MM.1S (cell line): Measurements from ENCODE around the gene KRTAP19-6.

Experiments
- DNase-seq: peaks from one replicate; pipeline ENCODE4 v3.0.0-alpha.2; 2015
- H2AFZ ChIP-seq: fragments of 300-600 bp; sonication (generic); 2 replicates; pipeline ENCODE4 v1.6.0; 2016; ENCODE audit warnings: antibody characterized with exemption, low read length
- H3F3A ChIP-seq: fragments of 300-600 bp; sonication (generic); 2 replicates; pipeline ENCODE4 v1.6.1; 2016; ENCODE audit warnings: mild to moderate bottlenecking, antibody characterized with exemption, low read length, moderate library complexity, mixed read lengths; ENCODE audit not compliant: insufficient read depth
- H3K27ac ChIP-seq: fragments of 300-600 bp; sonication (generic); 2 replicates; pipeline ENCODE4 v1.5.1; 2016; ENCODE audit warnings: mild to moderate bottlenecking, low read length
- H3K27me3 ChIP-seq: fragments of 300-600 bp; sonication (generic); replicated peaks from 2 replicates; pipeline ENCODE4 v1.6.0; 2016; ENCODE audit warnings: low read length; ENCODE audit not compliant: insufficient read depth
- H3K36me3 ChIP-seq: fragments of 300-600 bp; sonication (generic); replicated peaks from 2 replicates; pipeline ENCODE4 v1.6.1; 2016; ENCODE audit warnings: mild to moderate bottlenecking, low read length, mixed read lengths; ENCODE audit not compliant: insufficient read depth
- H3K4me1 ChIP-seq: fragments of 300-600 bp; sonication (generic); 2 replicates; pipeline ENCODE4 v1.6.1; 2016; ENCODE audit warnings: low read length, mixed read lengths
- H3K4me2 ChIP-seq: fragments of 300-600 bp; sonication (generic); 2 replicates; pipeline ENCODE4 v1.6.0; 2016; ENCODE audit warnings: low read depth, low read length
- H3K4me3 ChIP-seq: fragments of 300-600 bp; sonication (generic); 2 replicates; pipeline ENCODE4 v1.5.1; 2016; ENCODE audit warnings: low read length, mixed read lengths
- H3K79me2 ChIP-seq: fragments of 300-600 bp; sonication (generic); 2 replicates; pipeline ENCODE4 v1.6.1; 2016; ENCODE audit warnings: mixed run types, low read length, mixed read lengths
- H3K9ac ChIP-seq: fragments of 300-600 bp; sonication (generic); 2 replicates; pipeline ENCODE4 v1.6.1; 2016; ENCODE audit warnings: low read length, mixed read lengths
- H3K9me2 ChIP-seq: fragments of 300-600 bp; sonication (generic); replicated peaks from 2 replicates; pipeline ENCODE4 v1.6.1; 2016; ENCODE audit warnings: mild to moderate bottlenecking, low read length, mixed read lengths; ENCODE audit not compliant: insufficient read depth
- H3K9me3 ChIP-seq: fragments of 300-600 bp; sonication (generic); replicated peaks from 2 replicates; pipeline ENCODE4 v1.6.1; 2016; ENCODE audit warnings: mild to moderate bottlenecking, low read length, mixed read lengths; ENCODE audit not compliant: insufficient read depth
- H4K20me1 ChIP-seq: fragments of 300-600 bp; sonication (generic); 2 replicates; pipeline ENCODE4 v1.6.1; 2016; ENCODE audit warnings: mild to moderate bottlenecking, low read length, moderate library complexity, mixed read lengths; ENCODE audit not compliant: insufficient read depth
- CTCF ChIP-seq: fragments of 300-600 bp; sonication (generic); IDR thresholded peaks from 2 replicates; pipeline ENCODE4 v1.5.1; 2016; ENCODE audit warnings: antibody characterized with exemption, low read length, mixed read lengths
- EZH2 ChIP-seq: fragments of 300-600 bp; sonication (generic); optimal IDR thresholded peaks from 2 replicates; pipeline ENCODE3; 2017; ENCODE audit warnings: low read depth, mild to moderate bottlenecking, antibody characterized with exemption, low read length, mixed read lengths
- EZH2phosphoT487 ChIP-seq: fragments of 300-600 bp; sonication (generic); IDR thresholded peaks from 2 replicates; pipeline ENCODE4 v1.6.1; 2018; ENCODE audit warnings: antibody characterized with exemption, low read length

The KRTAP19-6 gene

GRCh38 chr21:30563072-30563471, 21.4 kb upstream of the KRTAP19-6 start:
- H3K9me2 ChIP-seq, result no peaks in the 10 kb centered on the region
- H3K4me1 ChIP-seq, result no peaks in the 10 kb centered on the region
- no peak overlapping the region for H2AFZ ChIP-seq
- H3K4me2 ChIP-seq, result no peak overlapping the region
- TF ChIP-seq CTCF (no peak), EZH2phosphoT487 (no peak), EZH2 (no peak)
- no peak overlapping the region for H3K4me3 ChIP-seq
- no peak overlapping the region for H3K27ac ChIP-seq
- no peaks in the 10 kb centered on the region for H3K36me3 ChIP-seq
- H3K9ac ChIP-seq, result no peak overlapping the region
- no peaks in the 10 kb centered on the region for H3K27me3 ChIP-seq
- DNase-seq, result no peak
- H3F3A ChIP-seq, result no peaks in the 10 kb centered on the region
- H4K20me1 ChIP-seq, result no peaks in the 10 kb centered on the region
- no peaks in the 10 kb centered on the region for H3K79me2 ChIP-seq
- no peaks in the 10 kb centered on the region for H3K9me3 ChIP-seq

GRCh38 chr21:30561957-30562356, 20.3 kb upstream of the KRTAP19-6 start:
- H3K9me3 ChIP-seq, result no peaks in the 10 kb centered on the region
- no peak overlapping the region for H3K9ac ChIP-seq
- H2AFZ ChIP-seq, result no peak overlapping the region
- H3K36me3 ChIP-seq, result no peaks in the 10 kb centered on the region
- H4K20me1 ChIP-seq, result no peaks in the 10 kb centered on the region
- no peaks in the 10 kb centered on the region for H3K4me1 ChIP-seq
- no peaks in the 10 kb centered on the region for H3F3A ChIP-seq
- H3K4me2 ChIP-seq, result no peak overlapping the region
- H3K4me3 ChIP-seq, result no peak overlapping the region
- H3K9me2 ChIP-seq, result no peaks in the 10 kb centered on the region
- TF ChIP-seq EZH2, result no peak
- TF ChIP-seq EZH2phosphoT487, result no peak
- no peak for TF ChIP-seq CTCF
- DNase-seq, result no peak
- no peaks in the 10 kb centered on the region for H3K79me2 ChIP-seq
- no peaks in the 10 kb centered on the region for H3K27me3 ChIP-seq
- H3K27ac ChIP-seq, result no peak overlapping the region

- no peaks in the 10 kb centered on the region for H3K36me3 ChIP-seq
- H3K4me1 ChIP-seq, result no peaks in the 10 kb centered on the region
- no peaks in the 10 kb centered on the region for H3K9me2 ChIP-seq
- no peaks in the 10 kb centered on the region for H3K9me3 ChIP-seq
- H3K79me2 ChIP-seq, result no peaks in the 10 kb centered on the region
- no peaks in the 10 kb centered on the region for H3K27me3 ChIP-seq
- H3K9ac ChIP-seq, result no peak within 1 kb of the TSS
- no peak within 1 kb of the TSS for H2AFZ ChIP-seq
- H3K4me3 ChIP-seq, result no peak within 1 kb of the TSS
- no peak within 1 kb of the TSS for H3K4me2 ChIP-seq
- no peaks in the 10 kb centered on the region for H4K20me1 ChIP-seq
- no peaks in the 10 kb centered on the region for H3F3A ChIP-seq
- no peak for DNase-seq
- H3K27ac ChIP-seq, result no peak within 1 kb of the TSS
- TF ChIP-seq EZH2 (no peak), CTCF (no peak), EZH2phosphoT487 (no peak)
Observed at GRCh38 chr21:30561264-30561895, 19.7 kb upstream of the KRTAP19-6 start, which contains the start of gene KRTAP19-7. TSS of gene KRTAP19-7 (minus strand) at chr21:30561314. CDS start at chr21:30561289, 25 bp downstream.
